Activated CD8-positive, alpha-beta T cell treated with anti-CD3 and anti-CD28 coated beads, Interleukin-2, amount 10 ng/mL, durations not matched to agents 7 days and 5 days (primary cell): Measurements from ENCODE around the gene LRRC61. TPM values are rescaled to one million over a fixed set of nuclear protein-coding genes. Genes with fewer than 3 reads are reported as not detected.
"Not testable (repeated sequence)": the region's sequence is repeated elsewhere in the genome, so short reads cannot be mapped to it uniquely, and the experiment has no call there.

ENCODE experiments used
- ATAC-seq: fragments of 150-1000 bp; cut with Tn5 transposase; one replicate; pipeline ENCODE4 v1.10.0; 2021; ENCODE audit warnings: moderate library complexity
- CTCF ChIA-PET: fragments of 350-600 bp; sonication (Branson Sonifier 250); formaldehyde crosslinking; loops from one replicate; lab custom pipeline; 2021; ENCODE audit warnings: antibody characterized with exemption; lab: Charles Lee
- POLR2A ChIA-PET: fragments of 350-600 bp; sonication (Branson Sonifier 250); formaldehyde crosslinking; loops from one replicate; lab custom pipeline; 2021; ENCODE audit warnings: antibody characterized with exemption; lab: Charles Lee
- DNase-seq: peaks from one replicate; pipeline ENCODE4 v3.0.0-alpha.2; 2020
- H3K27ac Mint-ChIP-seq: one replicate; pipeline ENCODE4 v1.8.0; 2021; ENCODE audit warnings: mild to moderate bottlenecking, mixed read lengths
- H3K27me3 Mint-ChIP-seq: one replicate; pipeline ENCODE4 v1.8.0; 2021; ENCODE audit warnings: low read depth, mixed read lengths
- H3K36me3 Mint-ChIP-seq: one replicate; pipeline ENCODE4 v1.8.0; 2021; ENCODE audit warnings: low read depth, mixed read lengths
- H3K4me1 Mint-ChIP-seq: one replicate; pipeline ENCODE4 v1.8.0; 2021; ENCODE audit warnings: low read depth, mixed read lengths
- H3K4me3 Mint-ChIP-seq: one replicate; pipeline ENCODE4 v1.8.0; 2021; ENCODE audit warnings: mild to moderate bottlenecking, mixed read lengths
- H3K9me3 Mint-ChIP-seq: one replicate; pipeline ENCODE4 v1.8.0; 2022; ENCODE audit warnings: mixed read lengths; ENCODE audit not compliant: insufficient read depth
- total RNA-seq, 2 experiments: library from RNA; stranded (reverse); gene quantifications; one replicate each; pipeline ENCODE4 v1.2.3, GENCODE V29; 2021

Gene LRRC61
- total RNA-seq, 2 experiments from 2014 or later = 21.0 to 21.4 TPM

DNA sequence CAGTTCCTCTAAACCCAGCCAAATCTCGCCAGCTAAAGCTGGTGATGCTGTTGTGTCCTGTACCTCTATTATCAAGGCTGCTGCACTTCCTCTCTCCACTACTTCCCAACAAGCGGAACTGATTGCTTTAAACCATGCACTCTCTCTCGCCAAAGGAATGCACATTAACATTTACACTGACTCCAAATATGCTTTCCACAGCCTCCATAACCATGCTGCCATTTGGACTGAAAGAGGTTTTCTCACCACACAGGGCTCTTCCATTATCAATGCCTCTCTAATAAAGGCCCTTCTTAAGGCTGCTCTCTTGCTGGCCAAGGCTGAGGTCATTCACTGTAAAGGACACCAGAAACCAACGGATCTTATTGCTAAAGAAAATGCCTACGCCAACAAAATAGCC is 11.4 kb upstream of the LRRC61 start:
- ChIA-PET CTCF (no interaction called here), POLR2A (no interaction called here)
- Mint-ChIP-seq H3K4me3 (no peak overlapping the region), H3K27me3 (no peaks in the 10 kb centered on the region), H3K36me3 (no peaks in the 10 kb centered on the region), H3K27ac (no peak overlapping the region), H3K4me1 (peaks cover 3% of the 10 kb centered on the region), H3K9me3 (no peaks in the 10 kb centered on the region)
- no peak for DNase-seq
- no peak for ATAC-seq

DNA sequence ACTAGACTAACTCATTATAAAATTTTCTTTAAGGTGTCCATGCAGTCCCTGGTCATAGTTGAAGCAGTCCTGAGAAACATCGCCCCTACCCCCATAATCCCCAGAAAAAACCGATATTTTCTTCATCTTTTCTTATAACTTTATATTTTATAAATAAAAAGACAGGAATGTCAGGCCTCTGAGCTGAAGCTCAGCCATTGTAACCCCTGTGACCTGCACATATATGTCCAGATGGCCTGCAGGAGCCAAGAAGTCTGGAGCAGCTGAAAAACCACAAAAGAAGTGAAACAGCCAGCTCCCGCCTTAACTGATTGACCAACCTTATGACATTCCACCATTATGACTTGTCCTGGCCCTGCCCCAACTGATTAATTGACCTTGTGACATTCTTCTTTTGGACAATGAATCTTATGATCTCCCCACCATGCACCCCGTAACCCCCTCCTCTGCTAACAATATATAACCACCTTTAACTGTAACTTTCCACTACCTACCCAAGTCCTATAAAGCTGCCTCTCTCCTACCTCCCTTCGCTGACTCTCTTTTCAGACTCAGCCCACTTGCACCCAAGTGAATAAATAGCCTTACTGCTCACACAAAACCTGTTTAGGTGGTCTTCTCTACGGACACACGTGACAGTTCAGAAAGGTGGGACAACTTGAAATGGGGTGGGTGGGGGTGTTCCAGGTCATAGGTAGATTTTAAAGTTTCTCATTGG is 10.3 kb upstream of the LRRC61 start:
- H3K4me3 Mint-ChIP-seq, H3K27ac Mint-ChIP-seq, H3K36me3 Mint-ChIP-seq, H3K4me1 Mint-ChIP-seq, DNase-seq, CTCF ChIA-PET, H3K27me3 Mint-ChIP-seq, ATAC-seq, H3K9me3 Mint-ChIP-seq, POLR2A ChIA-PET: not testable (repeated sequence)

DNA sequence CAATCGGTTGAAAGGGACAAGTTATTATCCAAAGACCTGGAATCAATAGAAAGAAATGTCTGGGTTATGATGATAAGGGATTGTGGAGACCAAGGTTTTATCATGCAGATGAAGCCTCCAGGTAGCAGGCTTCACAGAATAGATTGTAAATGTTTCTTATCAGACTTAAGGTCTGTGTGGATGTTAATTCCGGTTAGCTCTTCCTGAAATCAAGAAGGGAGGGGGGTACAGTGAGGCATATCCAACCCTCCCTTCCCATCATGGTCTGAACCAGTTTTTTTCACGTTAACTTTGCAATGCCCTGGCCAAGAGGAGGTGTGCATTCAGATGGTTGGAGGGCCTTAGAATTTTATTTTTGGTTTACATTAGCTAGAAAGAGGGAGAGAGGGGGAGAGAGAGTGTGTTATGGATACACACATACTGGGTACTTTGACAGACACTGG is 9.8 kb upstream of the LRRC61 start:
- ATAC-seq (no peak), DNase-seq (no peak)
- H3K9me3 Mint-ChIP-seq = no peaks in the 10 kb centered on the region
- H3K36me3 Mint-ChIP-seq = no peaks in the 10 kb centered on the region
- no peaks in the 10 kb centered on the region for H3K4me1 Mint-ChIP-seq
- no peaks in the 10 kb centered on the region for H3K27me3 Mint-ChIP-seq
- H3K27ac Mint-ChIP-seq = no peak overlapping the region
- ChIA-PET POLR2A (no interaction called here), CTCF (interaction anchor here (1.2 kb wide), 1 partner anchor 42 kb away, joined by 6 read pairs; no protein-coding TSS in a partner anchor)
- no peak overlapping the region for H3K4me3 Mint-ChIP-seq

DNA sequence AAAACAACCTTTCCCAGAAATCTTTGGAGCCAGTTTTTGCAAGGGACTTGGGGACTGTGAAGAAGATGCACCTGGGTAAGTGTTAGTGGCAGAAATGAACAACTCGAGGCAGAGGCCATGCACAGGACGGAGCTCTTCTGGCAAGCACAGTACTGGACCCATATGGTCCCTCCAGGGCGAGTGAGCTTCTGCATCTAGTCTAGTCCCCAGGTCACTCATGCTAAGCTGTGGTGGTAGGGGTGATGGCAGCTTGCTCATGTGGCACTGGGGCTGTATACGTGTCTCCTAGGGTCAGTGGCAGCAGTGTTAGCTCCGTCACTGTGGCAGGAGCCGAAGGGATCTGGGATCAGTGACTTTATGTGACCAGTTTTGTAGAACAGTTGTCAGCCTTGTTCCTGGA is 9.3 kb upstream of the LRRC61 start:
- ATAC-seq (peak; percentile 53), DNase-seq (no peak)
- CTCF ChIA-PET = interaction anchor here (0.6 to 1.2 kb wide), 2 partner anchors 42 to 465 kb away, joined by 3 to 6 read pairs; no protein-coding TSS in a partner anchor
- Mint-ChIP-seq H3K4me1 (no peaks in the 10 kb centered on the region), H3K4me3 (no peak overlapping the region), H3K9me3 (no peaks in the 10 kb centered on the region), H3K27me3 (no peaks in the 10 kb centered on the region), H3K27ac (no peak overlapping the region), H3K36me3 (no peaks in the 10 kb centered on the region)
- POLR2A ChIA-PET = no interaction called here

DNA sequence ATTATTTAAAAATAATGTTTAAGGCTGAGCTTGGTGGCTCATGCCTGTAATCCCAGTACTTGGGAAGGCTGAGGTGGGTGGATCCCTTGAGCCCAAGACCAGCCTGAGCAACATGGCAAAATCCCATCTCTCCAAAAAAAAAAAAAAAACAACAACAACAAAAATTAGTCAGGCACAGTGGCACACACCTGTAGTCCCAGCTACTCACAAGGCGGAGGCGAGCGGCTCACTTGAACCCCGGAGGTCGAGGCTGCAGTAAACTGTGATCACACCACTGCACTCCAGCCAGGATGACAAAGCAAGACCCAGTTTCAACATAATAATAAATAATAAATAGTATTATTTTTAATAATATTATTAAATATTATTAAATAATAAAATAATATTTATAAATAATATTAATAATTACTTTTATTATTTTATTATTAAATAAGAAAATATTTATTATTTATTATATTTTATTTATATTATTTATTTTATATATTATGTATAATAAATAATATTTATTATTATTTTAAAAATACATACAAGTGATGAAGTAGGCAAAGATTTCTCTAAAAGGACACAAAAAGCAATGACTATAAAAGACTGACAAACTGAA is 8.4 kb upstream of the LRRC61 start:
- no peak overlapping the region for H3K27ac Mint-ChIP-seq
- DNase-seq (no peak), ATAC-seq (no peak)
- no peak overlapping the region for H3K4me3 Mint-ChIP-seq
- CTCF ChIA-PET = interaction anchor here (0.6 to 1.2 kb wide), 2 partner anchors 41 to 464 kb away, joined by 3 to 6 read pairs; no protein-coding TSS in a partner anchor
- no peaks in the 10 kb centered on the region for H3K36me3 Mint-ChIP-seq
- no peaks in the 10 kb centered on the region for H3K4me1 Mint-ChIP-seq
- H3K9me3 Mint-ChIP-seq = no peaks in the 10 kb centered on the region
- no peaks in the 10 kb centered on the region for H3K27me3 Mint-ChIP-seq
- POLR2A ChIA-PET = no interaction called here

DNA sequence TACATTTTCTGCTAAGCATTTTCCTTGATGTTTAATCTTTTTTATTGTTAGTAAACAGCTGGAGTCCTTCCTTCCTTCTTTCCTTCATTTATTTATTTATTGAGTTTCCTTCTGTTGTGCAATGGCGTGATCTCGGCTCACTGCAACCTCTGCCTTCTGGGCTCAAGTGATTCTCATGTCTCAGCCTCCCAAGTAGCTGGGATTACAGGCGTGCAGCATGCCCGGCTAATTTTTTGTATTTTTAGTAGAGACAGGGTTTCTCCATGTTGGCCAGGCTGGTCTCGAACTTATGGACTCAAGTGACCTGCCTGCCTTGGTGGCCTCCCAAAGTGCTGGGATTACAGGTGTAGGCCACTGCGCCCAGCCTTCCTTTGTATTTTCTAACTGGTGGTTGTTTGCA is 6.2 kb upstream of the LRRC61 start:
- POLR2A ChIA-PET = interaction anchor here (0.5 kb wide), 1 partner anchor 14 kb away, joined by 4 read pairs; no protein-coding TSS in a partner anchor
- H3K27me3 Mint-ChIP-seq, H3K4me3 Mint-ChIP-seq, H3K4me1 Mint-ChIP-seq, DNase-seq, CTCF ChIA-PET, H3K36me3 Mint-ChIP-seq, H3K27ac Mint-ChIP-seq, ATAC-seq, H3K9me3 Mint-ChIP-seq: not testable (repeated sequence)

DNA sequence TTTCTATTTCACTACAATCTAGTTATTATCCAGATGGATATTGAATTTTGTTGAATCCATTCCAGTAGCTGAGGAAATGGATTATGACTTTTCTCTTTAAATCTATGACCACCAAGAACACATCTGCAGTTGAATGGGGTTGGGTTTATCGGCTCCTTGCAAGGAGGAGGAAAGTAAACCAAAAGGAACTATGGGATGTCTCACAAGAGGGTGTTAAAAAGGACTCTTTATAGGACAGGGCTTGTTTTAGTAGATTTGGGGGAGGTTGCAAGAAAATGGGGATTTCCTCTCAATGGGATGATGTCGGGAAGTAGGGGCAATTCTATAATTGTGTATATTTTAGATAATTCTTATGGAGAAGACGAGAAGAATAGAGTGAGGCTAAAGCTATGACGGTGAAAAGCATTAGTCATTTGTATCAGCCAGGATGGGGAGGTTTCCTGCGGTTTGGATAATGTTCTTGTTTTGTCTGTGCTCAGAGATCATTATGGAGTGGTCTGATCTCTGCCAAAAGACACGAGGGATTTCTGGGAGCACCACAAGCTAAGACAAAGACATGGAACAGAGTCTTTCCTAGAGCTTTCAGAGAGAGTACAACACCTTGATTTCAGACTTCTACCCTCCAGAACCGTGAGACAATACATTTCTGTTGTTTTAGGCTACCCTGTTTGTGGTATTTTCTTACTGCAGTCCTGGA is 5.3 kb upstream of the LRRC61 start:
- peaks cover 12% of the 10 kb centered on the region for H3K36me3 Mint-ChIP-seq
- no peak for ATAC-seq
- H3K9me3 Mint-ChIP-seq = no peaks in the 10 kb centered on the region
- DNase-seq = no peak
- POLR2A ChIA-PET = no interaction called here
- peaks cover 15% of the 10 kb centered on the region for H3K4me1 Mint-ChIP-seq
- CTCF ChIA-PET = no interaction called here
- no peak overlapping the region for H3K4me3 Mint-ChIP-seq
- H3K27ac Mint-ChIP-seq = no peak overlapping the region
- no peaks in the 10 kb centered on the region for H3K27me3 Mint-ChIP-seq

DNA sequence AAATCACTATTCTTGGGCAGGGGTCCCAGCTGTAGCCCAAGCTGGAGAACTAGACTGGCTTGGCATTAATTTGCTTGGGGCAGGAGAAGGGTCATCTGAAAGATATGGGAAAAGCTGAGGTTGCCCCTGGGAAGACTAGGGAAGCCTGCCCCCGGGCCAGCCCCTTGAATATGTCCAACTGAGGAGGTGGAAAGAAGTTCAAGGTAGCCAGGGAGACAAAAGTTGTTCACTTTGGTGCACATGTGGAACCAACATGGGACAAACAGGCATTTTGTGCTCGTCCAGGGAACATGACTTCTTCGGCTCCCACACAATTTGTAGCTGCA is 1.4 kb upstream of the LRRC61 start:
- Mint-ChIP-seq H3K4me1 (peaks cover 30% of the 10 kb centered on the region), H3K36me3 (peaks cover 35% of the 10 kb centered on the region)
- no peak for ATAC-seq

DNA sequence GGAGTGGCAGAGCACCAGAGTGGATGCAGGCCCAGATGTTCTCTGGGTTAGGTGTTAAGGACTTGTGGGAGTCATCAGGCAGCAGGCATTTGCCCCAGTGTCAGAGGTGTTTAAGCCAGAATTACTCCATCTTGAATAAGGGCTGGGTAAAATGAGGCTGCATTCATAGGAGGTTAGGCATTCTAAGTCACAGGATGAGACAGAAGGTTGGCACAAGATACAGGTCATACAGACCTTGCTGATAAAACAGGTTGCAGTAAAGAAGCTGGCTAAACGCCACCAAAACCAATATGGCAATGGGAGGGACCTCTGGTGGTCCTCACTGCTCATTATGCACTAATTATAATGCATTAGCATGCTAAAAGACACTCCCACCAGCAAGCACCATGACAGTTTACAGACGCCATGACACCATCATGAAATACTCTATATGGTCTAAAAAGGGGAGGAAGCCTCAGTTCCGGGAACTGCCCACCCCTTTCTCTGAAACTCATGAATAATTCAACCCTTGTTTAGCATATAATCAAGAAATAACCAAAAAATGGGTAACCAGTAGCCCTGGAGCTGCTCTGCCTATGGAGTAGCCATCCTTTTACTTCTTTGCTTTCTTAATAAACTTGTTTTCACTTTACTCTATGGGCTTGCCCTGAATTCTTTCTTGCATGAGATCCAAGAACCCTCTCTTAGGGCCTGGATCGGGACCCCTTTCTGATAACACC is 882 bp upstream of the LRRC61 start:
- Mint-ChIP-seq H3K4me1 (peaks cover 30% of the 10 kb centered on the region), H3K9me3 (no peaks in the 10 kb centered on the region), H3K27me3 (no peaks in the 10 kb centered on the region), H3K4me3 (peak overlapping the region; percentile 91), H3K36me3 (peaks cover 40% of the 10 kb centered on the region), H3K27ac (peak overlapping the region; percentile 95)
- CTCF ChIA-PET = no interaction called here
- DNase-seq (peak; percentile 91), ATAC-seq (peak; percentile 64)
- POLR2A ChIA-PET = no interaction called here

More for the DNA sequence above, 1.4 kb upstream of the LRRC61 start:
- ChIA-PET POLR2A (no interaction called here), CTCF (no interaction called here)
- Mint-ChIP-seq H3K9me3 (no peaks in the 10 kb centered on the region), H3K27ac (peak overlapping the region; percentile 95), H3K27me3 (no peaks in the 10 kb centered on the region), H3K4me3 (peak overlapping the region; percentile 91)
- no peak for DNase-seq

DNA sequence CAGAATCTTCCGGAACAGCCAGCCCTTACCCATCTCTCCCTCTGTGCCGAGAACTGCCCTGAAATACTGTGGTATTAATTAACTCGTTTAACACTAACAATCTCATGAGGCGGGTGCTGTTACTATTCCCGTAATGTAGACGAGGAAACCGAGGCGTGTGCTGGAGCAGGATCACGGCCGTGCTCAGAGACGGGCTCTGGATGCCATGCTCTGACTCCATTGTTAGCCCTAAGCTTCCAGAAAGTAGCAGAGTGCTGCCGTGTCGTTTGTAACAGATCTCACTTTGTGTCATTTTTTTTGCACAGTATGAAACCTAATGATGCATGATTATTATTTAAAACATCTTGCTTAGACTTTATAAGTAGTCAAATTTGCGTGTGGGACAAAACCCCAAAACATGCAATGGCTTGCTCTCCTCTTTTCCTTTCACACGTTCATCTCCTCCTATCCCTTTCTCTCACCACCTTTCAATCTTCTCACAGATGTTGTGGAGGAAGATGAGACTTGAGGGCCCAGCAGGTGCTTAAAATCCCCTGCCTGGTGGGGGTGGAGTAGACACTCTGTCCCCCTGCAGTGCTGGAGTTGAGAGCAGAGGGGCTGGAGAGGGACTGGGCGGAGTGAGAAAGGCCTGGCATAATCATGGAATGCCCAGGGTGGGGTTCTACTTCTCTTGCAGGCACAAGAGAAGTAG is 672 bp downstream of the LRRC61 start:
- ATAC-seq = peak; percentile 39
- Mint-ChIP-seq H3K36me3 (peaks cover 47% of the 10 kb centered on the region), H3K4me3 (peak overlapping the region; percentile 91), H3K9me3 (no peaks in the 10 kb centered on the region), H3K27me3 (no peaks in the 10 kb centered on the region), H3K27ac (peak overlapping the region; percentile 97), H3K4me1 (peaks cover 30% of the 10 kb centered on the region)
- no peak for DNase-seq
- POLR2A ChIA-PET = interaction anchor here (1.0 to 1.4 kb wide), 5 partner anchors 42 to 83 kb away, joined by 3 to 4 read pairs (median 3); partner anchors contain the start of gene REPIN1
- CTCF ChIA-PET = no interaction called here

DNA sequence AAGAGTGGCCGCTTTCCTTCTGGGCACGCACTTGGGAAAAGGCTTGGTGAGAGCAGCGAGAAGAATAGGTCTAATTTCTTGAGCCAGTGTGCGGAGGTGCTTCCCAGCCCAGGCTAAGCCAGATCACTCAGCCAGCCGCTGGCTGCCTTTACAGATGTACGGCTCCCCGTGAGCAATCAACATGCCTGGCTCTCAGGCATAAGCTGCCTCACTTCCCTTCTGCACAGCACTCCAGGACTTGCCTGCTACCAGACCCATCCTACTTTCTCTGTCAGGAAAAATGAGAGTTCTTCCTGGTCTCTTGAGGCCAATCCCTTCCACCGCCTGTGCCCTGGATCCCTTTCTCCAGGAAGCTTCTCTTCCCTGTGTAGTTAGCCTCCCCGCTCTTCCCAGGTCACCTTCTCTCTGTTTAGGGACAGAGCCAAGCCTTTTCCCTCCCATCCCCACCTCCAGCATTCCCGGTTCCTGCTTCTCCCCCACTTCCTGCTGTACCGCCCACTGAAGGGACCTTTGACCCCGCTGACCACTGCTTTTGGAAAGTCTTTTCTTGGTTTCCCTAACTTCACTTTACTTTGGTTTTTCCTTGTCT is 1.3 kb downstream of the LRRC61 start:
- CTCF ChIA-PET = no interaction called here
- H3K27me3 Mint-ChIP-seq = no peaks in the 10 kb centered on the region
- H3K9me3 Mint-ChIP-seq = no peaks in the 10 kb centered on the region
- peaks cover 49% of the 10 kb centered on the region for H3K36me3 Mint-ChIP-seq
- H3K27ac Mint-ChIP-seq = peak overlapping the region; percentile 97
- peak overlapping the region; percentile 91 for H3K4me3 Mint-ChIP-seq
- ATAC-seq = no peak
- DNase-seq = no peak
- H3K4me1 Mint-ChIP-seq = peaks cover 30% of the 10 kb centered on the region
- POLR2A ChIA-PET = interaction anchor here (1.1 to 1.4 kb wide), 3 partner anchors 42 to 80 kb away, joined by 3 to 4 read pairs (median 3); partner anchors contain the start of gene REPIN1
